ENCODE measurements around the gene ISCA2.
"Not testable (repeated sequence)": the region's sequence is repeated elsewhere in the genome, so short reads cannot be mapped to it uniquely, and the experiment has no call there.

The ISCA2 gene

DNA sequence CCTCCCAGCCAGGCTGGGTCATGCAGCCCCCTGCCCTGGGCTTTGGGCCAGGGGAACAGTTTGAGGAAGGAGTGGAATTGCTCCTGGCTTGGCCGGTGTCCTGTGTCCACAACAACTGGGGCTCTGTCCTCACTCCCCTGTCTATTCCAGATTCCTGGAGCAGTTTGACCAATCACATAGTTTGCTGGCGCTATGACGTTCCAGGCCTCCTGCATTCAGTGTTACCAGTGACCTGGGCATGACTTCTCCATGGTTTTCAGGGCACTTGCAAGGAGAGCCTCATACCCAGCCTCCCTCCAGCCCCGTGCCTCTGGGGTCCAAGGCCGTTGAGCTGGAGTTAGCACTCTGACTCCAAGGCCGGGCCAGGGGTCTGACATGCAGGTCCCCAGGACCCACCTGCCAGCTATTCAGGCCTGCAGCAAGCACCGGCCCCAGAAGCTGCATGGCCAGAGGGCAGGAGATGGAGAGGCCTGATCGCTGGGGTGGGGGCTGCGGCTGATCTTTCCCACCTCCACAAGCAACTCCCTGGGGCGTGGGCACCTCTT lies 34.2 kb downstream of the ISCA2 start:
- no peak for DNase-seq (ENCODE audit: low read depth in 3 of 3, low spot score in 1 of 3)

DNA sequence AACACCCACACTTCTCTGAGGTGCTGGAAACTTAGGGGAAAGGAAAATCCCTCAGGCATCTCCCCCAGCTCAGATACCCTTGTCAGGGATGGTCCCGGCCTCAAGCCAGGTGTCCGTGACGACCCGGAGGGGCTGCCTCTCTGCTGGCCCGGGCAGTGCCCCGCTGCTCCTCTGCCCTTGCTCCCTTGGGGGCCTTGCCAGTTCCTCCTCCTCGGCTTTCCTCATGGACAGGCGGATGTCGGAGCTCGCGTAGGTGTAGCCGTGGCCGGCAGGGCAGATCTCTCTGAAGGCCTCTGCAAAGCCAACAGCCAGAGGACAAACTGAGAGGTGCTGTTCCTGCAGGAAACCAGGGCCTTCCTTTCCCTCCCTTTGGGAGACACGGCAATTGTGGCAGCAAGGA lies 34.8 kb downstream of the ISCA2 start:
- no peak for DNase-seq (ENCODE audit: low read depth in 3 of 3, low spot score in 1 of 3)

DNA sequence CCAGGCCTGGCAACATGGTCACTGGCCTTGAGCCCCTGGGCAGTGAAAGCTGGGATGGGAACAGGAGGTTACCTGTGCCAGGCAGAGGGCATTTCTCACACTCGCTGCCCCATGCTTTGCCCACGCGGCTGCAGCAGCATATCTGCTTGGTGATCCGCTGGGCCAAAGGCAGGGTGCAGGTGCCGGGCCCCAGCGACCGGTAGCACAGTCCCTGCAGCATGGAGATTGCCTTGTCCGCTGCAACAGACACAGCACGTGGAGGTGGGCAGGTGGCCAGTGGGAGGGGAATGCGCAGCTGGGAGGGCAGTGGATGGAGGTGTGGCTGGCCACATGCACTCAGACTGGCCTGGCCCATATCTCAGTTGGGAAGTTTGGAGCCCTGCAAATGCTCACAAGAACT lies 35.3 kb downstream of the ISCA2 start:
- DNase-seq (ENCODE audit: low read depth in 3 of 3, low spot score in 1 of 3): no peak

DNA sequence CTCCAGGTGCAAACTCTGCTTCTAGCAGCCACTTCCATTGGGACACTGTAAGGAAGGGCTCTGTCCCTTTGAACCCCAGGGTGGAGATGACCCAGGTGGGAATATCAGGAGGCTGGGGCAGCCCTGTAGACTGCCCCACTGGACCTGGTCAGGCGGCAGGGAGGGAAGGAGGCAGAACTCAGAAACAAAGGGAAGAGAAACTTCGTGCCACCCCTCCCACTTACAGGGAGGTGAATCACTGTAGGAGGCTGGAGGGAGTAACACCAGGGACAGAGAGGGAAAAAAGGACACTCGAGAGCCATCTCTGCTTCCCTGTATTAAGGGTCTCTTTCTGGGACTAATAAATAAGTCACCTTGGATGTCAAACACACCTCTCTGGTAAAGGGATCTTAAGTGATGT lies 37.4 kb downstream of the ISCA2 start:
- DNase-seq (ENCODE audit: low read depth in 3 of 3, low spot score in 1 of 3): no peak

DNA sequence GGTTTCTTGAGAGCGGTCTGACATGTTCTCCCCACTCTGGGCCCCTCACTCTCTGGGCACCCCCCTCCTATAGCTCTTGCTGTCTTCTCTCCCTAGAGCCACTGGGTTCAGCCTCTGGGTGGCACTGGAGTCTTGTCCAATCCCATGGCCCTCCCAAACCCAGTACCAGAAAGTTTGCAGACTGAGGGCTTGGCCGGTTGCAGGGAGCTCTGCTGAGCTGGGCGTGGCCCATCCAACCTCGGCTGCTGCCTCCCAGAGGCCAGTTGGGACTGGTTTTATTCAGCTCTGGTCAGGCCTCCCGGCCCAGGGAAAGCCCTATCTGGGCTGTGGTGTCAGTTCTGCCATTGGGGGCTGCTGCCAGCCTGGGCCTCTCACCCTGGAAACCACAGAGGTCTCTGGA lies 37.9 kb downstream of the ISCA2 start:
- DNase-seq (ENCODE audit: low read depth in 3 of 3, low spot score in 1 of 3): no peak

DNA sequence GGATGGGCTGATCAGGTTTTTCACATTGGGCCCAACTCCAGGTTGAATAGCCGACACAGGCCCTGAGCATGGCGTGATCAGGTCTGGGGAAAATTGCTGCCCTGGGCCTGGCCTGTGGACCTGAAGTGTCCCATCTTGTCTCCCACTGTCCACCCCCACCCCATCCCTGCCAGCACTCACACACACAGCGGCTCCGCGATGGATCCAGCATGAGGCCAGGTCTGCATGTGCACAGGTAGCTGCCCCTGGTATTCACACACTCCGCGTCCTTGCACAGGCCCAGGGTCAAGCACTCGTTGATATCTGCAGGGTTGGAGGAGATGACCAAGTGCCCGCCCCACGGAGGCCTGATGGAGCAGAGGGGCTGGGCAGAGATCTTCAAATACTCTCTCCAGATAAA lies 38.7 kb downstream of the ISCA2 start:
- no peak for DNase-seq (ENCODE audit: low read depth in 3 of 3, low spot score in 1 of 3)

DNA sequence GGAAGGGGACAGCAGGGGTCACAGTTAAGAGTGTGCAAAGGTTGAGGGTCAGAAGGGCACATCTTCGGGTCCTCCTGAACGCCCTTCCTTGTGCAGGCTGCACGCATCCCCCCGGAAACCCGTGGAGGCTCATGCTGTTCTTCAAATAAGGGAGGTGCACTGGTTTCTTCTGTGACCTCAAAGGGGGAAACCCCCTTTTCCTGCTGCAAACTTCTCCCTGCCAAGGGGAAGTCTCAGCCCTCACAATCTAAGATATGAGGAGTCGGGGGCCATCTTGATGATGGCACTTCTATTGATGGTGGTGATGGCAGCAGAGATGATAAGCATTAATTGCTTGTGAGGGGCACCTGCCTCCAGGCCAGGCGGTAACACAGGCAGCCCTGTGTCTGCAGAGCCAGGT lies 40.0 kb downstream of the ISCA2 start:
- no peak for DNase-seq (ENCODE audit: low read depth in 3 of 3, low spot score in 1 of 3)

DNA sequence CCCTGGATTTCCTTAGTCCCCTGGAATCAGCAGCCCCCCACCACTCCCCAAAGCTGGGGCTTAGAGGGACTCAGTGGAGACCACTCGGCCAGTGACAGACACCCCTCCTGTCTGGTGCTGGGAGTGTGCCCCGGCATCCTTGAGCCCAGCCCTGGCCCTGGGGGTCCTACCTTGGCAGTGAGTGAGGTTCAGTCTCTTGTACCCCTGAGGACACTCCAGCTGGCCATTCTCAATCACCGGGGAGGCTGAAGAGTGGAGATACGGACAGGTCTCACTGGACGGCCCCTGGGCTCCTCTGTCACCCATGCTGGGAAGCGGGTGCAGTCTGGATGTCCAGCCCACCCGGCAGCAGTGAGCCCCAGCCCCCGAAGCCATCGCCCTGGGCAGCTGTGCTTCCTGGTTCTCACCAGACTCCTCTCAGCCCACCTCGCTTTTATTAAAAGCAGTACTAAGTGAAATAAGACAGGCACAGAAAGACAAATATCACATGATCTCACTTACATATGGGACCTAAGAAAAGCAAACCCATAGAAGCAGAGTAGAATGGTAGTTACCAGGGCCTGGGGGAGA lies 42.3 kb downstream of the ISCA2 start:
- DNase-seq (ENCODE audit: low read depth in 3 of 3, low spot score in 1 of 3): no peak

DNA sequence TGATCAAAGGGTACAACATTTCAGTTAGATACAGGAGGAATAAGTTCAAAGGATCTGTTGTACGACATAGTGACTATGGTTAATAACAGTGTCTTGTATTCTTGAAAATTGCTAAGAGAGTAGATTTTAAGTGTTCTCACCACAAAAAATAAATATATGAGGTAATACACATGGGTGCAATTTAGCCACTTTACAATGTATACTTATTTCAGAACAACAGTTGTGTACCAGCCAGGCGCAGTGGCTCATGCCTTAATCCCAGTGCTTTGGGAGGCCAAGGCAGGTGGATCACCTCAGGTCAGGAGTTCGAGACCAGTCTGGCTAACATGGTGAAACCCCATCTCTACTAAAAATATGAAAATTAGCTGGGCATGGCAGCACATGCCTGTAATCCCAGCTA lies 42.8 kb downstream of the ISCA2 start:
- DNase-seq (ENCODE audit: low read depth in 3 of 3, low spot score in 1 of 3): not testable (repeated sequence)

DNA sequence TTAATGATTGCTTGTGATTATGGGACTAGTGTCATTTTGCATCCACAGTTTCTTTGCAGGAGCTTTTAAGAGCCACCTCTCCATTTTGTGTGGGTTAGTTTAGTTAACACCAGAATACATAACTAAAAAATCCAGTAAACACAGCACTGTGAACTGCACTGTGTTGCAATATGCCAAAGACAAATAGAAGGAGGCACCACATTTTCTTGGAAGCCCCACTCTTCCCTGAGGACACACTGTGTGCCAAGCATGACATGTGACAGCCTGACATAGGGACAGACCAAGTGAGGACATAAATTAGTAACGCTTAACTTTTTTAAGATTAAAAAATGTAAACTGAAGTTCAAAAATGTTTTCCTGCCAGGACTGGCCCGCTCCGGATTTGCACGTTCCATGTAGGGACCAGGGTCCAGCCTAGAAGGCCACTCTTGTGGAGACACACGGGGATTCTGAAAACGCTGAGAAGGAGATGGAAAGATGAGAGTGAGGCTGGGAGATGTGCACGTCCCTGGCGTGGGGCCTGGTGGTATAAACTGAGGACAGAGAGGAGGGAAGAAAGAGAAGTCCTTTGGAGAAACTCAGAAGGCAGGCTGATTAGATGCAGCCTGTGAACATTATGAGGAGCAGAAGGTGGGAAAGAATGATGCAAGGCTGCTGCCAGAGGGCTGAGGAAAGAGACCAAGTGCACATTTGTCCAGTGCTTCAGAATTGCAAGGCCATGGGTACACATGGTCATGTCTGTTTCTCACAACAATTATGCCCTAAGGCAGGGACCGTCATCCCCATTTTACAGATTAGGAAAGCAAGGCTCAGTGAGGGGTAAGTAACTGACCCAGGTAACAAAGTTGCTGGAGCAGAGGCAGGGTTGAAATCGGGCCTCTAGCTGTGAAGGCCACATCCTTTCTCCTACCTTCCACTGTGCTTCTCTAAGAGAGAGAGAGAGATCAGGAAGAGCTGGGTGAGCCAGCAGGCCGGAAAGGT lies 45.1 kb downstream of the ISCA2 start:
- no peak for DNase-seq (ENCODE audit: low read depth in 3 of 3, low spot score in 1 of 3)

DNA sequence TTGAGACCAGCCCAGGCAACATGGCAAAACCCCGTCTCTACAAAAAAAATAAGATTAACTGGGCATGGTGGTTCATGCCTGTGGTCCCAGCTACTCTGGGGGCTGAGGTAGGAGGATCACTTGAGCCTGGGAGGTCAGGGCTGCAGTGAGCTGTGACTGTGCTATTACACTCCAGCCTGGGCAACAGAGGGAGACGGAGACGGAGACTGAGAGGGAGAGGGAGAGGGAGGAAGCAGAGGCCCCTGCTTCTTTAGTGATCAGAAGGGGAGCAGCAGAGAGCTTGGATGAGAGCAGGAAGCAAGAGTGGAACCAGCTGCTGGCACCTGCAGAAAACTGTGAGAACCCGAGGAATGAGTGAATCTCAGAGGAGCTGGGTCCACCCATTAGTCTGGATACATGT lies 45.9 kb downstream of the ISCA2 start:
- no peak for DNase-seq (ENCODE audit: low read depth in 3 of 3, low spot score in 1 of 3)

DNA sequence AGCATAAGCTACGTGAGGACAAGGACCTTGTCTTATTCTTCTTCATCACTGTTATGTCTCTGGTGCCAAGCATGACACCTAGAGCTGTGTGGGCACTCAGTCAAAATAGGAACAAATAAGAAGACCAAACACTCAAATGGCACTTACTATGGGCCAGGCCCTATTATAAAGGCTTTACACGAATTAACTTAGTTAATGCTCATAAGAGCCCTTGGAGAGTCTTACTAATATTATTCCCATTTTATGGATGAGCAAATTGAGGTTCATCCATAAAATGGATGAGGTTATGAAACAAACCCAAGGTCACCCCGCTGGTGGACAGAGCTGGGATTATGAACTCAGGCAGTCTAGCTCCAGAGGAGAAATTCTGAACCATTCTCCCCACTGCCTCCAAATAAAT lies 47.7 kb downstream of the ISCA2 start:
- DNase-seq (ENCODE audit: low read depth in 3 of 3, low spot score in 1 of 3): no peak

DNA sequence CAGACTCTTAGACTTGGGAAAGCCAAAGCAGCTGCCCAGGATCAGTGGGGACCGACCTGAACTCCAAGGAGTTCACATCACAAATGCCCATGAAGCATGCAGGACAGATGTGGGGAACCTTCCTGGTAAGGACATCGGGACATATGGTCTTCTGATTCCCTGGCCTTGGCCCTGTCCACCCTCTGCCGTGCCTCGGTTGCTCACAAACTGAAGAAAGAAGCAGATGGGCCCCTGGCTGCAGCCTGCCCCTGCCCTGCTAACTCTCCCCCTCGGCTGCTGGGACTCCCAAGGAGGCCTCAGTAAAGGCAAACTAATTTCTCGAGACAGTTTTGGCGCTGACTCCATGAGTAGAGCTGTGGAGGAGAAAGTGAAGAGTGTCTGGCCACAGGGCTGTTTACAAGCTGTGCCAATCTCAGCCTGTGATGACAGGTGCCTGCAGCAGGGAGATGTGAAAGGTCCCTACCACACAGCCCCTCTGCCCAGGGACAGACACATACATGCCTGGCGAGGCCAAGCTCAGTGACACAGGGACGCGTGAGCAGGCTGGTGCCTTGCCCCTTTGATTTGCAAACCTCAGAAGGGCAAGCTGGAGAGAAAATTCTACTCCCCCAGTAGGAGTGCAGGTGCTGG lies 48.6 kb downstream of the ISCA2 start:
- DNase-seq (ENCODE audit: low read depth in 3 of 3, low spot score in 1 of 3): no peak

DNA sequence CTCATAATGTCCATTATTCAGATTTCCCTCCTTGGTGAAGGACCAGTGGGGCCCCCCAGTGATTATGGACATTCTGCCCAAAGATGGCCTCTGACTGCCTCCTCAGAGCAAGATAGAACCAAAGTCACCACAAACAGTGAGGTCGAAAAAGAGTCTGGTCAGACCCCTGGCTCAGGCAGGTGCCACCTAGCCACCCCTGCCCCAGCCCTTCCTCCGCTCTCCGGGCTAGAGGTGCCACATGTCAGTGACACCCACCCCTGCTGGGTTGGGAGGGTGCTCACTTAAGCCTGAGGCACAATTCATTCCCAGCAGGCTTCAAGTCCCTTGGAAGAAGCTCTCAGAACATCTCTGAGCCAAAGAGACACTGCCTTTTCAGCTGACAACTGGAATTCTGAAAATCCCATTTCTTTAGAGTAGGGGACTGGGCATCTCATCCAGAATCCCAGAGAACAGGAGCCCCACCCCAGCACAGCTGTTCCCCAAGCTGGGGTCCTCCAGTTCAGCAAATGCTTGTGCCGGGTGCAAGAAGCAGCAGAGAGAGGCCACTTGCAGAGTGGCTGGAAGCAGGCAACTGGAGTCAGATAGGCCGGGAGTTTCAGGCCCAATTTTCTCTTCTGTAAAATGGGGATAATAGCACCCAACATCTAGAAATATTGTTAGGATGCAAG lies 50.3 kb downstream of the ISCA2 start:
- DNase-seq (ENCODE audit: low read depth in 3 of 3, low spot score in 1 of 3): no peak

DNA sequence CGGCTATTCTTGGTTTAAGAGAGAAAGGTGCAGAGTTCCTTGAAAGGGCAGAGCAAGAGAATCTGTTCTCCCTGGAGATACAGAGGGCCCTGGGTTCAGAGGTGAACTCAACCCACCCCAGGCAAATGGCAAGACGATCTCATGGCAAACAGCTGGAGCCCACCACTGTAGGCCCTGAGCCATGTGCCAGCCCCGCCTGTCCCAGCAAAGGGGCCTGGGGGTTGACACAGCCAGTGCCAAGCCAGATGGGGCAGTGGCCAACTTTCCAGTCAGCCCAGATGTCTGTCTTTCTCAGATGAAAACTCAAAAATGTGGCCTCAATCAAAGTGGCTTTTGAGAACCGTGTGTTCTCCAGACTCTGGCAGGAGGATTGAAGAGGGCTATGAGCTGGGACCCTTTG lies 51.8 kb downstream of the ISCA2 start:
- no peak for DNase-seq (ENCODE audit: low read depth in 3 of 3, low spot score in 1 of 3)

DNA sequence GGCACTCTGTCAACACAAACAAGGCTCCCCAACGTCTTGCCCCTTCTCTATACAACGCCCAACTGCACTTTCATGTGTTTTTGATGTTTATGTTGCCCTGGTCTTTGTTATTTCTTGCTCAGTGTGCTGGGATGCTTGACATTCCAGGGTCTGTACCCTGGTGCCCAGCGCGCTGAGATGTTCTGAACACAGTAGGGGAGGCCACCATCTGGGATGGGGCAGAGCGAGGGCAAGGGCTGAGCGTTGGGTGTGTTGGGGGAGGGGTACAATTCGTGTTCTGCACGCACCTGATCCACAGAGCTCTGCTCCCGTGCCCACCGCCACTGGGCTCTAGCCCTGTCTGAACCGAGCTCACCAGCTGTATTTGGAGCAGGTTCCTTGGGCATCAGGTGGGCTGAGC lies 52.9 kb downstream of the ISCA2 start:
- no peak for DNase-seq (ENCODE audit: low read depth in 3 of 3, low spot score in 1 of 3)
